DND-41 (cell line): Measurements from ENCODE around the gene GSTK1.
A peak's percentile ranks its signal among the peaks of the same experiment; 100 is the strongest.

Experiments used
- ATAC-seq: fragments of 200-7000 bp; cut with Tn5 transposase; 3 replicates; pipeline ENCODE4 v1.9.1; 2021; ENCODE audit warnings: low read depth; ENCODE audit not compliant: insufficient read depth
- DNase-seq: peaks from one replicate; pipeline ENCODE4 v3.0.0-alpha.2; 2020
- H2AFZ ChIP-seq: 2 replicates; pipeline ENCODE4 v1.6.0; 2012; ENCODE audit warnings: low read depth, low read length
- H3K27ac ChIP-seq: 2 replicates; pipeline ENCODE4 v1.5.1; 2012; ENCODE audit warnings: low read length, inconsistent platforms
- H3K27me3 ChIP-seq: fragments of 200-600 bp; sonication (generic); 2 replicates; pipeline ENCODE4 v1.6.0; 2012; ENCODE audit warnings: low read length, mild to moderate bottlenecking, inconsistent platforms; ENCODE audit not compliant: insufficient read depth, poor library complexity
- H3K36me3 ChIP-seq: 2 replicates; pipeline ENCODE4 v1.5.1; 2012; ENCODE audit warnings: low read length, inconsistent platforms; ENCODE audit not compliant: insufficient read depth
- H3K4me1 ChIP-seq: 2 replicates; pipeline ENCODE4 v1.5.1; 2012; ENCODE audit warnings: mild to moderate bottlenecking, low read length; ENCODE audit not compliant: insufficient read depth
- H3K4me2 ChIP-seq: 2 replicates; pipeline ENCODE4 v1.6.0; 2012; ENCODE audit warnings: mild to moderate bottlenecking, moderate library complexity, low read length, inconsistent platforms; ENCODE audit not compliant: insufficient read depth
- H3K4me3 ChIP-seq, 2 experiments: fragments of 200-600 bp in 1 of 2; shearing (Covaris generic) in 1 of 2; 2 replicates each; pipeline ENCODE4 v1.5.1; 2012 to 2016; ENCODE audit warnings: inconsistent platforms in 2 of 2, low read length in 2 of 2, mild to moderate bottlenecking in 2 of 2, low read depth in 1 of 2, moderate library complexity in 1 of 2
- H3K79me2 ChIP-seq: 2 replicates; pipeline ENCODE4 v1.6.0; 2012; ENCODE audit warnings: low read length, inconsistent platforms; ENCODE audit not compliant: insufficient read depth
- H3K9ac ChIP-seq: 2 replicates; pipeline ENCODE4 v1.6.0; 2012; ENCODE audit warnings: low read depth, mild to moderate bottlenecking, inconsistent platforms, low read length, moderate library complexity
- H3K9me3 ChIP-seq: 2 replicates; pipeline ENCODE4 v1.5.1; 2012; ENCODE audit warnings: low read length, moderate library complexity, mild to moderate bottlenecking, inconsistent platforms; ENCODE audit not compliant: insufficient read depth, severe bottlenecking
- H4K20me1 ChIP-seq: 2 replicates; pipeline ENCODE4 v1.6.0; 2012; ENCODE audit warnings: low read length; ENCODE audit not compliant: insufficient read depth
- CTCF ChIP-seq: IDR thresholded peaks from 2 replicates; pipeline ENCODE4 v1.5.1; 2012; ENCODE audit warnings: borderline replicate concordance, low read length, moderate library complexity, mild to moderate bottlenecking; ENCODE audit not compliant: poor library complexity, severe bottlenecking; ENCODE audit errors: extremely low read depth
- EZH2 ChIP-seq: IDR thresholded peaks from 3 replicates; pipeline ENCODE4 v1.6.1; 2012; ENCODE audit warnings: borderline replicate concordance, low read depth, mild to moderate bottlenecking, moderate library complexity, low read length, inconsistent platforms; ENCODE audit not compliant: severe bottlenecking

Gene GSTK1

GRCh38 chr7:143248761-143249354 lies 14.4 kb upstream of the GSTK1 start:
- Histone ChIP-seq H3K27me3 (no peaks in the 10 kb centered on the region), H4K20me1 (no peaks in the 10 kb centered on the region), H3K36me3 (no peaks in the 10 kb centered on the region), H3K27ac (no peak overlapping the region), H3K79me2 (no peaks in the 10 kb centered on the region), H3K4me3 (no peak overlapping the region), H3K4me1 (peaks cover 34% of the 10 kb centered on the region), H3K9me3 (no peaks in the 10 kb centered on the region), H3K9ac (no peak overlapping the region), H2AFZ (no peak overlapping the region), H3K4me2 (no peak overlapping the region)
- ATAC-seq (no peak), DNase-seq (no peak)
- TF ChIP-seq EZH2 = no peak
- TF ChIP-seq CTCF = no peak

- TF ChIP-seq CTCF = no peak
- TF ChIP-seq EZH2 = no peak
- Histone ChIP-seq H2AFZ (no peak overlapping the region), H3K4me1 (peaks cover 39% of the 10 kb centered on the region), H3K27me3 (no peaks in the 10 kb centered on the region), H3K27ac (0 out of 2 replicates have a peak overlapping the region, but pooled peaks have one; percentile 8), H4K20me1 (no peaks in the 10 kb centered on the region), H3K9ac (no peak overlapping the region), H3K4me2 (0 out of 2 replicates have a peak overlapping the region, but pooled peaks have one; percentile 5), H3K9me3 (no peaks in the 10 kb centered on the region), H3K4me3 (no peak overlapping the region), H3K79me2 (no peaks in the 10 kb centered on the region), H3K36me3 (no peaks in the 10 kb centered on the region)
- DNase-seq = no peak
- ATAC-seq = no peak
These were observed 13.0 kb upstream of the GSTK1 start for GRCh38 chr7:143250199-143250598.

DNA sequence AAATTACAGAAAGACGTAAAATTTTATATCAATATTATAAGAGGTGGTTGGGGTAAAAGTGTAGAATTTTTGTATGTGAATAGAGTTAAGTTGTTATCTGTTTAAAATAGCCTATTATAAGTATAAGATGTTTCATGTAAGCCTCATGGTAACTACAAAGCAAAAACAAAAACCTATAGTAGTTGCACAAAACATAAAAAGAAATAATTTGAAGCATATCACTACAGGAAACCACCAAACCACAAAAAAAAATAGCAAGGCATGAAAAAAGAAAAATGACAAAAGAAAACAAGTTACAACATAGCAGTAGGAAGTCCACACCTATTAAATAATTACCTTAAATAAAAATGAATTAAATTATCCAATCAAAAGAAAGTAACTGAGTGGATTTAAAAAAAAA lies 12.4 kb upstream of the GSTK1 start:
- Histone ChIP-seq H4K20me1 (no peaks in the 10 kb centered on the region), H2AFZ (no peak overlapping the region), H3K9me3 (no peaks in the 10 kb centered on the region), H3K4me2 (0 out of 2 replicates have a peak overlapping the region, but pooled peaks have one; percentile 5), H3K27ac (no peak overlapping the region), H3K9ac (no peak overlapping the region), H3K4me3 (no peak overlapping the region), H3K36me3 (no peaks in the 10 kb centered on the region), H3K27me3 (no peaks in the 10 kb centered on the region), H3K79me2 (no peaks in the 10 kb centered on the region), H3K4me1 (peaks cover 45% of the 10 kb centered on the region)
- TF ChIP-seq CTCF = no peak
- TF ChIP-seq EZH2 = no peak
- peak; percentile 84 for ATAC-seq
- DNase-seq = no peak

DNA sequence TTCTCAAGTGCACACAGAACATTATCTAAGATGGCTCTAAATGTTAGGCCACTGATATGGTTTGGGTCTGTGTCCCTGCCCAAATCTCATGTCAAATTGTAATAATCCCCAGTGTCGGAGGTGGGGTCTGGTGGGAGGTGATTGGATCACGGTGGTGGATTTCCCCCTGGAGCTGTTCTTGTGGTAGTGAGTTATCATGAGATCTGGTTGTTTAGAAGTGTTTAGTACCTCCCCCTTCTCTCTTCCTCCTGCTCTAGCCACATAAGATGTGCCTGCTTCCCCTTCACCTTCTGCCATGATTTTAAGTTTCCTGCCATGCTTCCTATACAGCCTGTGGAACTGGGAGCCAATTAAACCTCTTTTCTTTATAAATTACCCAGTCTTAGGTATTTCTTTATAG lies 11.2 kb upstream of the GSTK1 start:
- DNase-seq = no peak
- Histone ChIP-seq H4K20me1 (no peaks in the 10 kb centered on the region), H3K27ac (no peak overlapping the region), H3K4me2 (no peak overlapping the region), H3K9ac (no peak overlapping the region), H3K4me3 (no peak overlapping the region), H3K4me1 (peaks cover 45% of the 10 kb centered on the region), H2AFZ (no peak overlapping the region), H3K36me3 (no peaks in the 10 kb centered on the region), H3K27me3 (no peaks in the 10 kb centered on the region), H3K79me2 (no peaks in the 10 kb centered on the region), H3K9me3 (no peaks in the 10 kb centered on the region)
- ATAC-seq = peak; percentile 63; the same call in 2 of the 3 replicates
- no peak for TF ChIP-seq CTCF
